Activated CD8-positive, alpha-beta memory T cell treated with anti-CD3 and anti-CD28 coated beads, Interleukin-2, amount 50 U/mL, for 24 hours (primary cell): Measurements from ENCODE around the gene WDR81.

ENCODE experiments used
- DNase-seq: peaks from one replicate; pipeline ENCODE4 v3.0.0-alpha.2; 2020; ENCODE audit errors: extremely low read depth

The WDR81 gene

DNA sequence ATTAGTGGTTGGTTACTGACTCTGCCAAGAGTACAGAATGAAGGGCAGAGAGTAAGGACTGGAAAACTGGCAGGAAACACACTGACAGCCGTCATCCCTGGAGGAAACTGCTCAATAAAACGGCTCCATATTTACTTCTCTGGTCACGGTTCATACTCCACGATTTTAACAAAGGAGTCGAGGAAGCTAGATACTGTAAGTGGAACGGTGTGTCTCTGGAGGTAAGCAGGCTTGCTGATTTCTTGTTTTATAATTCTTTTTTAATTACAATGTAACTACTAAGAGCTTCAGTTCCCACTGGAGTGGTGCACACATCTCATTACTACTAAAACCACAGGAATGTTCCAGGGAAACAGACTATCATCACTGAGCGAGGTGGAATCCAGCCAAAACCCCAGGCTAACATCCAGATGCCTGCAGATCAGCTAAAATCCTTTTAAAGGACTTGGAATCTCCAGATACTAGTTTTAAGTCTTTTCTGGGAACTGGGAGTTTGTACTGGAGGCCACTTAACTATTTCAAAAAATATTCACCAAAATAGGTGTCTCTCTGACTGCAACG is 55.1 kb downstream of the WDR81 start:
- DNase-seq = no peak

DNA sequence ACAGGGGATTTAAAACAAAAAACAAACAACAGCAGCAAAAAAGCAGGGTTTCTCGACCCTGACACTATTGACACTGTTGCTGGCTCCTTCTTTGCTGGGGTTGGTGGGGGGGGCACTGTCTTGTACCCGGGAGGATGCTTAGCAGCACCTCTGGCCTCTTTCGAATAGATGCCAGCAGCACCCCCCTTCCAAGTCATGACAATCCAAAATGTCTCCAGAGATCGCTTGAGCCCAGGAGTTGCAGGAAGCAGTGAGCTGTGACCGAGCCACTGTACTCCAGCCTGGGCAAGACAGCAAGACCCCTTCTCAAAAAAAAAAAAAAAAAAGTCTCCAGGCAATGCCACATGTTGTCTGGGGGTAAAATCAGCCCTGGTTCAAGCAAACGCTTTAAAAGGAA is 57.7 kb downstream of the WDR81 start:
- DNase-seq = no peak

DNA sequence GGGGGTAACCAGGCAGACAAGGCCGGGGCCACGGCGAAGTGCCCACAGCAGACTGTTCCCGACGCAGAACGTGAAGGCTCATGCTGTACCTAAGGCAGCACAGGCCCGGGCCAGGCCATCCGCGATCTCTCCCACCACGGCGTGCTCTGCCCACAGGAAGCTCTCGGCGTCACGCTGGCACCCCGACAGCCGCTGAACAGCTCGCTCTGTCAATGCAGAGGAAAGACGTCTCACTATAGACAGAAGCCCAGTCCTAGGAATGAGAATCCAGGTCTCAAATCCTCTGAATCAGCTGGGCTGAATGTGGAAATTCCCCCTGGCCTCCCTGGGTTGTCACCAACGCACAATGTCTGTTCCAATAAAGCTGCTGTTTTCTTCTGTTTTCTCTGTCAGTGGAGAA is 58.8 kb downstream of the WDR81 start:
- no peak for DNase-seq

DNA sequence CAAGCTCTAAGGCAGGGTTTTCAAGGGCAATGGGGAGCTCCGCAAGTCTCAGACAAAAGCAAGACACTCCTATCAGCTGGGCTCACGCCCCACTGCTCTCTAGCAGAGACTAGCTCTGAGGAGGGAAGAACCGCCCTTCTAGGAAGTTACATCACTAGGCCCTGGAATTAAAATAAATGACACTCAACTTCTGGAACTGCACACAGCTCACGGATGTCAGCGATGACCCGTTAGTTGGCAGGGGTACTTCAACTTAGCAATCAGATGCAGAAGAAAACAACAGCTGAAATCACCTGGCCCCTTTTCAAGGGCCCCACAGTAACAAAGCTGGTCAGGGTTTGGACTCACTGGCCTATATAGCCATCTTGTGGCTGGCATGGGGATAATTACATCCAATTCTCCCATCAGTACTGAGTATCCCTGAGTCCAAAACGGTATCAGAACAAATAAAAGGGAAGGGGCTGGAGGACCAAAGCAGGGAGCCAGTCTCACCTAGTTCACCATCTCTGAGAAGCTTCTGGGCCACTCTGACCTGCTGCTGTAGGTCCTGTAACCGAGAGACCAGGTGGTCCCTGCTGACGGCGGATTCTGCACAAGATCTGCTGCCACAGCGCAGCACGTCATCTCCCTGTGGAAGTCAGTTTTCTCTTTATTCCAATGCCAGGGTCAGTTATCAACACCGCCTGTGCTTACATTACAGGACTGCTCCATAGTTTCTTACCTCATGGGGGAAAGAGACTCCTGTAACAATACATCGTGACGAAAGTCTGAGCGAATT is 59.5 kb downstream of the WDR81 start:
- DNase-seq = no peak

DNA sequence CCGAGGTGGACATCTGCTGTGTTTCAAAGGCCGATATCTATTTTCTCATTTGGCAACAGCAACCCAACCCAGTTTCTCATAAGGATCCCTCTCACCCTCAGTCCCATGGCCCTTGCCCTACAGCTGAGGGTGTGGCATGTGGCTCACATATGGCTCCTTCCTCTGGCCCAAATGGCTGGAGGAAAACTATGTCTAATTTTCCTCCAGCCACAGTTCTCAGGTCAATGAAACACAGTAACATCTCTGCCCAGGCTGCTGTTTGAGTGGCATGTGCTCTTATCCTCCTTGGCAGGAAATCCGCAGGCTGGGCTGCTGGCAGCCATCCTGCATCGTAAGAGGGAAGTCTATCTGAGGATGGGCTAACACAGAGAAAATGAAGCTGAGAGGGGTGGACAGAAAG is 61.4 kb downstream of the WDR81 start:
- no peak for DNase-seq

DNA sequence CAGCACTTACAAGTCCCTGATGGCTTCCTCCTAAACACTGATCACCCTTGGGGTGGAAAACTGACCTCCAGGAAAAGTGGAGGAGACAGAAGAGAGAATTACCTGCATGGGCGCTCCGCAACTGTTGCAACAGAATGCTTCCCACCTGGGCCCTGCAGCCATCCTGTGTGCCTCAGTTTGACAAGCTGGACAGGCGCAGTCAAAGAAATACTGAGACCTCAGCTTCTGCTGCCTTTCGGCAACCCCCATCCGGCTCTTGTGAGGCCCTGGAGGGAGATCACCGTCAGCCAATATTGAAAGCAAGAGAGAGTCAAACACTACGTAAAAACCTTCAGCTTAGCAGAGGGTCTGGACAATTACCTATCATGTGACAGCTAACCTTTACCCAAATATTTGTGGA is 62.2 kb downstream of the WDR81 start:
- DNase-seq = no peak

DNA sequence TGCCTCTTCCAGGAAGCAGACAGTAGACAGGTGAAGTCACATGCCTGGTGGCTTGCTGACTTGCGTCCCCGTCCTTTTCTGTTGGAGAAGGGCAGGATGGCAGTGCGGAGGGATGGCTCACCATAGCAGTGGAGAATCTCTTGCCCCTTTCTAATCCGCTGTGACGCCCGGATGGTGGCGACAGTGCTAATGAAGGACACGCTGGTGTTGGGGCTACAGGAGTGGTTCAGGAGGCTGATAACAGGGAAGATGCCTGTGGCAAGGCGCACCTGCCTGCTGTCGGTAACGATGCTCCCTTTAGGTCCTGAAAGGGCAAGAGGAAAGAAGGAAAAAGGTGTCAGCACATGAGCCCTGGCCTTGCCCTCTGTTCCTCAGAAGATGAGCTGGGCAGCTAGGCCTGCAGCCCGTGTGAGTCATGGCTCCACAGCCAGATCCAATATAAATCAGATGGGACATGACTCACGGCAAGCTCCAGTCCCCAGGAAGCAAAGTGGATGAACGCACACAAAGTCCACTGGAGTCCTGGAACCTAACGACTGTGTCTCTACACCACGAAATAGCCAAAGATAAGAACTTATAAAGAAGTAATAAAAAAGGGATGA is 62.9 kb downstream of the WDR81 start:
- no peak for DNase-seq
